ENCODE measurements around the gene ATG14.

Gene ATG14

DNA sequence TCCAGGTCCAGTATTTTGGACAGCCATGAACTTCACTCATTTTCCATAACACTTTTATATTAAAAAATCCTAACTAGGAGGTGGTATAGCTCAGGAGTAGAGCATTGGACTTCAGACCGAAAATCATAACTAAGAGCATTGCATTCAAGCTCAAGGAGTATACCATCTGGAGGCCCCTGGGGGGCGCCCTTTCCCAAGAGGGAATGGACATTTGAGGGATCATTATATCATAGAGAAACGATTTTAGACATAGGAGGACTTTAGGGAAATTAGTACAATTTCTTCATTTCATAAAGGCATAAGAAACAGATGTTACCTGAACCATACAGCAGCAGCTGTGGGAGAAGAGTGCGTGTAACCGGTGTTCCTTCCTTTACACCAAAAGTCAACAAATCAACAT lies 5.2 kb upstream of the ATG14 start:
- TF ChIP-seq, protein P1, sequence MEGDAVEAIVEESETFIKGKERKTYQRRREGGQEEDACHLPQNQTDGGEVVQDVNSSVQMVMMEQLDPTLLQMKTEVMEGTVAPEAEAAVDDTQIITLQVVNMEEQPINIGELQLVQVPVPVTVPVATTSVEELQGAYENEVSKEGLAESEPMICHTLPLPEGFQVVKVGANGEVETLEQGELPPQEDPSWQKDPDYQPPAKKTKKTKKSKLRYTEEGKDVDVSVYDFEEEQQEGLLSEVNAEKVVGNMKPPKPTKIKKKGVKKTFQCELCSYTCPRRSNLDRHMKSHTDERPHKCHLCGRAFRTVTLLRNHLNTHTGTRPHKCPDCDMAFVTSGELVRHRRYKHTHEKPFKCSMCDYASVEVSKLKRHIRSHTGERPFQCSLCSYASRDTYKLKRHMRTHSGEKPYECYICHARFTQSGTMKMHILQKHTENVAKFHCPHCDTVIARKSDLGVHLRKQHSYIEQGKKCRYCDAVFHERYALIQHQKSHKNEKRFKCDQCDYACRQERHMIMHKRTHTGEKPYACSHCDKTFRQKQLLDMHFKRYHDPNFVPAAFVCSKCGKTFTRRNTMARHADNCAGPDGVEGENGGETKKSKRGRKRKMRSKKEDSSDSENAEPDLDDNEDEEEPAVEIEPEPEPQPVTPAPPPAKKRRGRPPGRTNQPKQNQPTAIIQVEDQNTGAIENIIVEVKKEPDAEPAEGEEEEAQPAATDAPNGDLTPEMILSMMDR (IDR thresholded peaks at IDR 0.05; ENCODE audit: extremely low read depth, insufficient read depth, missing control alignments), result peak; percentile 43
- DNase-seq (ENCODE audit: low spot score), result no peak
- in situ Hi-C loops (cut with MboI; ENCODE audit: low pct_unique_long_range_greater_than_20kb, low sequenced_read_pairs, unreplicated experiment), result no loop called here

DNA sequence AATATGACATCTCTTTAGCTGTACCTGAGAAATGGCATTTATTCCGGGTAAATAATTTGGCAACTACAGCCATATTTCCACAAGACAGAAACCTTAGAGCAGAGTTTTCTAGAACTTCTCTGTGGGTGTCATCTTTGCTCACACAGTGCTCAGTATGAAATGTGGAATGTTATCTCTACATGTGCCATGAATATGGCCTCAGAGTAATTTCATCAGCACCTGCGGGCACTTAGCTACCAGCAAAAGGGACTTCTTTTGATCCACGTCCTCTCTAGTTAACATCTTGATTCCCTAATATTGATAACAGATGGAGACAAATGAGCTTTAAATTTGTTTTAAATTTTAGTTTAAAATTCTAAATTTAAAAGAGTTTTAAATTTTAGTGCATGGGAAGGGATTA lies 2.9 kb upstream of the ATG14 start:
- in situ Hi-C loops (cut with MboI; ENCODE audit: low pct_unique_long_range_greater_than_20kb, low sequenced_read_pairs, unreplicated experiment), result no loop called here
- TF ChIP-seq, protein P1 (IDR thresholded peaks at IDR 0.05; ENCODE audit: extremely low read depth, insufficient read depth, missing control alignments), result no peak
- DNase-seq (ENCODE audit: low spot score), result no peak

DNA sequence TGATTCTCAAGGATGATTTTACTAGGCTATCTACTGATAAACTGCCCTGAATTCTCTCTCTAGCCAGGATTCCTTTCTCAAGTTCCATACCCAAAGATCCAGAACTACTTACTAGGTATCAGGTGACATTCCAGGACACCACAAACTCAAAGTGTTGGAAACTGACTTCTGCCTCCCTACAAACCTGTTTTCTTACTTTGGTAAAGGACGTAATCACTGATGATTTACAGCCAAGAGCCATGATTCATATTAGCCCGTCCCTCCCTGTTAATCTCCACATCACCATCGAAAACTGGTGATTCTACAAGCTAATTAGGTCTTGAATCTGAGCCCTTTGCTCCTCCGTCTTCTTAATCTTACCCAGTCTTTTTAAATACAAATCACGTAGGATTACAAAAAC lies 1.0 kb upstream of the ATG14 start:
- TF ChIP-seq, protein P1 (IDR thresholded peaks at IDR 0.05; ENCODE audit: extremely low read depth, insufficient read depth, missing control alignments), result no peak
- DNase-seq (ENCODE audit: low spot score), result no peak
- in situ Hi-C loops (cut with MboI; ENCODE audit: low pct_unique_long_range_greater_than_20kb, low sequenced_read_pairs, unreplicated experiment), result no loop called here

DNA sequence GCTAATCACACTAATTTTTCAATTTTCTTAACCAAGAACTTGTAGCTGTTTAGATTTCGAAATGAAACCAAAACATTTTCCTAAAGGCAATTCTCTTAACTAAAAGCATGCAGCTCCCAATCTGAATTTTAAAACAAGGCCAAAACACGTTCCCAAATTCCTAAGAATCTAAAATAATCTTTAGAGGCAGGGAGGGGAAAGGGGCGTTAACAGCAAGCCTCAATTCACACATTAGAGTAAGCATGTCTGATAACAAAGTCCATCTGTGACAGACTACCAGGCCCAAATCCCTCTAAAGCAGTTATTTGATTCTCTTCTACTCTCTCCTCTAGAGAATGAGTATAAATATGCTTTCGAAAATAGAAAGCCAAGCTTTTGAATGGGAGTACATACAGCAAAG lies 754 bp downstream of the ATG14 start:
- no peak for DNase-seq (ENCODE audit: low spot score)
- TF ChIP-seq, protein P1 (IDR thresholded peaks at IDR 0.05; ENCODE audit: extremely low read depth, insufficient read depth, missing control alignments), result no peak
- in situ Hi-C loops (cut with MboI; ENCODE audit: low pct_unique_long_range_greater_than_20kb, low sequenced_read_pairs, unreplicated experiment), result no loop called here

DNA sequence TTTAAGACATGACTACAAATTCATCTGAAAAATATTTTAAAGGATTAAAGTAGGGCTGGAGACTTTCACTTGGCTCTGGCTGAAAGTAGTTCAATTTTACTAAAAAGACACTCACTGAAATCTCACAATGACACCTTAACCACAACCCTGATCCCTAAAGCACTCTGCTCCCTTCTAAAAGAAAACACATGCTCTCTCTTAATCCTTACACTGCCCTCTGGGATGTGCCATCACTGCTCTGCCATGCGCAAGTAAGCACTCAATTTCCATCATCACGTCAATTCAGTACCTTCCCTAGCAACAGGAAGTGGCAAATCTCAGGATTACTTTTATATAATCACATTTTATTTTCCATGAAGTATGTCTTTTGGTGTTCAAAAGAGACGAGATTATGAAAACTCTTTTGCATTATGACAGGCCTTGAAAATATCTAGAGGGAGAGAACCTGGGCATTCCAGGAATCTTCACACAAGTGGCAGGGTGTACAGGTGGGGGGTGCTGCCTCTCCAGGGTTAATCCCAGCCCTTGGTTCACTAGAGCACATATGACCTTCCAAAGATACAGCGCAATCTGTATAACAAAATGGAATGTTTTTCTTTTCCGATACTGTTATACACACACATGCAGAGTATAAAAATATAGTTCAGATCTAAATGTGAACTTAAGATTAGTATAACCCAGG lies 7.3 kb downstream of the ATG14 start:
- no peak for DNase-seq (ENCODE audit: low spot score)
- TF ChIP-seq, protein P1 (IDR thresholded peaks at IDR 0.05; ENCODE audit: extremely low read depth, insufficient read depth, missing control alignments), result no peak
- in situ Hi-C loops (cut with MboI; ENCODE audit: low pct_unique_long_range_greater_than_20kb, low sequenced_read_pairs, unreplicated experiment), result no loop called here

DNA sequence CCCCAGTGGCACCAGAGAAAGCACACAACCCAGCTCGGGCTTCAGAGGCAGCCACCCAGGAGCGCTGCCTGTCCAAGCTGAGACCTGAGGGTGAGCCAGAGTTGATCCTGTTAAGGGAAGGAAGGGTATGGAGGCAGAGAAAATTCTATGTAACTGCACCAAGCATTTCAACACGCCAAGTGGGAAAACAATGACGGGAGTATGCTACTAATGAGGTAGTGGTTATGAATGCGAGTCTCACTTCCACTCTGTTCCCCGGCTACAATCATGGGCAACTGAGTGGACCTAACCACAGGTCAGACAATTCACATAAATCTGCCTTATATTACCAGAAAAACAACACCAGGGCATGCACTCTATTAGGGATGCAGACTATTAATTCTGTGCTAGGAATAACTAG lies 9.9 kb downstream of the ATG14 start:
- in situ Hi-C loops (cut with MboI; ENCODE audit: low pct_unique_long_range_greater_than_20kb, low sequenced_read_pairs, unreplicated experiment), result no loop called here
- TF ChIP-seq, protein P1 (IDR thresholded peaks at IDR 0.05; ENCODE audit: extremely low read depth, insufficient read depth, missing control alignments), result no peak
- no peak for DNase-seq (ENCODE audit: low spot score)
